Measurements from ENCODE around the gene ZNF248.
"Not testable (repeated sequence)": the region's sequence is repeated elsewhere in the genome, so short reads cannot be mapped to it uniquely, and the experiment has no call there.

Gene ZNF248

DNA sequence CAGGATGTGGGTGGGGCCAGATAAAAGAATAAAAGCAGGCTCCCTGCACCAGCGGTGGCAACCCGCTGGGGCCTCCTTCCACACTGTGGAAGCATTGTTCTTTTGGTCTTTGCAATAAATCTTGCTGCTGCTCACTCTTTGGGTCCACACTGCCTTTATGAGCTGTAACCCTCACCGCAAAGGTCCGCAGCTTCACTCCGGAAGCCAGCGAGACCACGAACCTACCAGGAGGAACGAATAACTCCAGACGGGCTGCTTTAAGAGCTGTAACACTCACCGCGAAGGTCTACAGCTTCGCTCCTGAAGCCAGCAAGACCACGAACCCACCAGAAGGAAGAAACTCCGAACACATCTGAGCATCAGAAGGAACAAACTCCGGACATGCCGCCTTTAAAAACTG lies 119.2 kb downstream of the ZNF248 start:
- DNase-seq = not testable (repeated sequence)

DNA sequence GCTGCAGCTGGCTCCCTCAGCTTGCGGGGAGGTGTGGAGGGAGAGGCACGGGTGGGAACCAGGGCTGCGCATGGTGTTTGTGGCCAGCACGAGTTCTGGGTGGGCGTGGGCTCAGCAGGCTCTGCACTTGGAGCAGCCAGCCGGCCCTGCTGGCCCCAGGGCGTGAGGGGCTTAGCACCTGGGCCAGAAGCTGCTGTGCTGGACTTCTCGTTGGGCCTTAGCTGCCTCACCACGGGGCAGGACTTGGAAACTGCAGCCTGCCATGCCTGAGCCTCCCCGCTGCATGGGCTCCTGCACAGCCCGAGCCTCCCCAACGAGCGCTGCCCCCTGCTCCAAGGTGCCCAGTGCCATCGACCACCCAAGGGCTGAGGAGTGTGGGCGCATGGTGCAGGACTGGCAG lies 120.1 kb downstream of the ZNF248 start:
- DNase-seq = no peak

DNA sequence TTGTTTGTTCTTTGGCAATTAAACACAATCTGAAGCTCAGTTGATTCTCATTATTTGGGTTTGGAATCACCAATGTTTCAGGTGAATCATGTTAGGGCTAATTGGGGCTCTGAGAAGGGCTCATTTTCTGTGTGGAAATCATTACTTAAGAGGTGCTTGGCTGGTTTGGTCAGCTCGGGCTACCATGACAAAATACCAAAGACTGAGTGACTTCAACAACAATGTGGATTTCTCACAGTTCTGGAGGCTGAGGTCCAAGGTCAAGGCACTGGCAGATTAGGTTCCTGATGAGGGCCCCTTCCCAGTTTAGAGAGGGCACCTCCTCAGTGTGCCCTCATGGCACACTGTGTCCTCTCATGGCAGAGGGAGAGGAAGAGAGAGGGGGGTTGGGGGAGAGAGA lies 121.3 kb downstream of the ZNF248 start:
- no peak for DNase-seq

DNA sequence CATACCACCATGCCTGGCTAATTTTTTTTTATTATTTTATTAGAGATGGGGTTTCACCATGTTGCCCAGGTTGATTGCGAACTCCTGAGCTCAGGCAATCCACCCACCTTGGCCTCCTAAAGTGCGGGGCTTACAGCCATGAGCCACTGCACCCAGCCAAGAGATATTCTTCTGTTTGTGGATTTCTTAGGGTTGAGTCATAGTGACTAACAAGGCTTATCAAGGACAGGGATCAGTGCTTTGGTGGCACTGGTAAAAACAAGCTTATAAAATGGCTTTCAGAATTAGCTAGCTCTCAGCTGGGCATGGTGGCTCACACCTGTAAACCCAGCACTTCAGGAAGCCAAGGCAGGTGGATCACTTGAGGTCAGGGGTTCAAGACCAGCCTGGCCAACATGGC lies 122.4 kb downstream of the ZNF248 start:
- DNase-seq = no peak
